GM19467 (cell line): ENCODE results near the gene PATZ1.
"Not testable (repeated sequence)": the region's sequence is repeated elsewhere in the genome, so short reads cannot be mapped to it uniquely, and the experiment has no call there.

Experiments used
- ATAC-seq: cut with Tn5 transposase; IDR thresholded peaks from one replicate; pipeline ENCODE4 v1.9.1; 2021; ENCODE audit warnings: mild to moderate bottlenecking, moderate library complexity; ENCODE audit not compliant: unreplicated experiment

Gene PATZ1

GRCh38 chr22:31321421-31321820, 24.7 kb downstream of the PATZ1 start:
- no peak for ATAC-seq

- not testable (repeated sequence) for ATAC-seq
Measured at GRCh38 chr22:31314220-31314619, 31.9 kb downstream of the PATZ1 start.

- no peak for ATAC-seq
Measured at GRCh38 chr22:31313366-31314147, 32.6 kb downstream of the PATZ1 start.

DNA sequence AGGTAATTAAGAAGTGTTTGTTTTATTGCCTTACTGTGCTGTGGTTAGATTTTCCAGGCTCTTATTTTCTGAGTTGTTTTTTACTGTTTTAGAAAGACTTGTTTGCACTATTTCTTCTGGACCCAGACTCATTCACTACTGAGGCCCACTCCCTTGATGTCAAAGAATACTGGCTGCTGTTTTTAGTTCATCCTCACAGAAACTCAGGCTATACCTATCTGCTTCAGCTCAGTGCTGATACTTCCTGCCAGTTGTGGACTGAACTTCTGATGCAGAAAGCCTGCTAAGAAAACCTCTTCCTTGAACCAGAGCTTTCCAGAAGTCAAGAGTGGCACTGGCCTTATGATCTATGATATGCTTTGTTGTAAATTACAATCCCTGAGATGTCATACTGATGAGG, 38.0 kb downstream of the PATZ1 start:
- ATAC-seq: no peak

GRCh38 chr22:31305194-31305593, 41.0 kb downstream of the PATZ1 start:
- ATAC-seq: no peak

GRCh38 chr22:31302537-31302936, 43.6 kb downstream of the PATZ1 start:
- ATAC-seq: no peak

DNA sequence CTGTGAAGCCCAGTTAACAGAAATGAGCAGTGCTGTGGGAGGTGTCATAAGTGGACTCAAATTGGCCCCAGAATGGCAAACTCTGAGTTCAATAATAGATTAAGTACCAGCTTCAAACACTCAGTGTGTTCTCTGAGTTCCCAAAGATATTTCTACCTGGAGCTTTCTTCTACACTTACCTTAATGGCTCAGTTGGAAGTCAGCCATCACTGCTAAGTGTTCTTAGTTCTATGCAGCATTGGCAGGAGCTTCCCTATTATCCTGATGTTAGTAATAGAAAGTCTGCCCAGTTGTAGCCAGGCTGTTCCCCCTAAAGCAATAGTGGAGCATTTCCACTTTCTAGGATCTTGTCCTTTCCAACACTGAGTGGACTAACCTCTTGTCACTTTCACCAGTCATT, 44.1 kb downstream of the PATZ1 start:
- ATAC-seq: no peak

DNA sequence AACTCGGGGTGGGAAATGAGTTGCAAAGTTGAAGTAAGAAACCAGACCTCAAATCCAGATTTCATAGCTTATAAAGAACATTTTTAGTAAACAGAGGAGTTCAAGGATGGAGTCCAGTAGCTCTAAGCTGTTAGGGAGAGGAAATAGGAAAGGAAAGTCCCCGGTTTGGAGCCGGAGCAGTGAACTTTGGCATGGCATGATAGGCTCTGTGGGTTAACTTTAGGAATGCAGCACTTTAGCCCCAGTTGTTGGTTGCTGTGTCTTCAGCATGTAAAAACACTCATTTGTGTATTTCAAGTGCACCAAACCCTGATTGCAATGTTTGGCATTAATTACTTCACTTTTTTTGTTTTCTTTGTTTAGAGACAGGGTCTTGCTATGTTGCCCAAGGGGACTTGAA, 45.2 kb downstream of the PATZ1 start:
- no peak for ATAC-seq

DNA sequence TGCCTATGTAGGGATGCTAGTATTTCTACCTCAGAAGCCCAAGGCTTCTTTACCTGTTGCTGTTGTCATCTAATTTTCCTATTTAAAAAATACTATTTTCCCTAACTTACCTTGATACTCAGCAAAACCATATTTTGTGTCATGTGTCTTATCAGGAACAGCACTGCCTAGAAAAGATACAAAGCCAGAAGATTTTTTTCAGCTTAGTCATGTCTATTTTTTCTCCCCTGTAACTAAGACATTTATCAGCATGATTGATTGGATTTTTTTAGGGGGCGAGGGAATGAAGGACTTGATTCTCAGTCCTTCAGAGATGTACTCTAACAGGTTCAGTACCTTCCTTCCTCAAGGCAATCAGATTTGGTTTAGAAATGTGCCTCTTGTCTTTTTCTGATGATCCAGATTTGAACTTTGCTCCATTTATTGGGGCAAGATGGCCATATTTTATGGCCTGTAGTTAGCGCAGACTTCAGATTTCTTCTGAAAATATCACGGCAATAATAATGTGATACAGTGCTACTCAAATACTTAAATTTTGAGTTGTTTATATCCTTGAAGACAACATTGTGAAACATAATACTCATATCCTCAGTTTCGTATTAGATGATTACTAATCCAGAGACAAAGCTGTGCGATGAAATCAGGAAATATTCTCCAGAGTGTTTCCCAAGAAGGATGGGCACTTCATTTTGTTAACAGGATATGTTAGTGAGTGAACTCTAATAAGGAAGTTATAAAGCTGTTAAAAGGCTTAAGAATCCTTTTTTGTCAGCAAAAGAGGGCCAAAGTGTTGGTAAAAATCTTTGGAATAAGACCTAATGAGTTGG, 50.1 kb downstream of the PATZ1 start:
- no peak for ATAC-seq

- no peak for ATAC-seq
Measured at GRCh38 chr22:31295360-31295759, 50.8 kb downstream of the PATZ1 start.

- ATAC-seq: no peak
Measured at GRCh38 chr22:31292236-31292989, 53.7 kb downstream of the PATZ1 start, which contains the start of gene PIK3IP1. PIK3IP1 (minus strand) TSS chr22:31292488; CDS start chr22:31292344, 144 bp downstream.

DNA sequence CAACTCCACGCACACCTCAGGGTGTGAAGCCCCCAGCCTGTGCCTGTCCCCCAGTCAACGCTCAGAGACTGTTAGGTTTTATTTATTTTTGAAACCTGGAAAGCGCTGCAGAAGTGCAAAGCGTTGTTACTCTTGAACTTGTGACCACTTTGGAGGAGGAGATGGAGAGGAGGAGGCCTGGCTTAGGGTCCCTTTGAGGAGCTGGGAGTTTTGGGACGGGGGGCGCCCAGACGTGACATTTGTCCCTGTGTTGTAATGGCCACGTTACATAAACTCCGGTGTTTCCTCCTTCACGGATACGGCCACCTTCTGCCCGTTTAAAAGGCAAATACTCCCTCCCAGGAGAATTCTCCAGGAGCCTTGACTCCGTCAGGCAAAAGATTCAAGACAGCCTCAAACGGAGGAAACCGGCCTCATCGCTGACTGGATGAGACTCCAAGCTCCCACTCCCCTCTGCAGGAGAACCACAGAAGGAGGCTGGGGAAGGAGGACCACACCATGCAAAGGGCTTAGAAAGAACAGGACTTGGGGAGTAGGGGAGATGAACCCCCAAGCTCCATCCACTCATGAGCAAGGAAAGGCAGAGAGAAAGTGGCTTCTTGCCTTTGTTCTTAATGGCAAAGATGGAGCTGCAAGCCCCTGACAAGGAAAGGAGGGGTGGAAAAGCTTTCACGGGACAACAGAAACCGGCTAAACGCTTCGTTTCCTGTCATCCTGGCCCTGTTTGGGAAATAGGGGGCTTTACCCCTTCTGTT, 54.5 kb downstream of the PATZ1 start:
- ATAC-seq: no peak

DNA sequence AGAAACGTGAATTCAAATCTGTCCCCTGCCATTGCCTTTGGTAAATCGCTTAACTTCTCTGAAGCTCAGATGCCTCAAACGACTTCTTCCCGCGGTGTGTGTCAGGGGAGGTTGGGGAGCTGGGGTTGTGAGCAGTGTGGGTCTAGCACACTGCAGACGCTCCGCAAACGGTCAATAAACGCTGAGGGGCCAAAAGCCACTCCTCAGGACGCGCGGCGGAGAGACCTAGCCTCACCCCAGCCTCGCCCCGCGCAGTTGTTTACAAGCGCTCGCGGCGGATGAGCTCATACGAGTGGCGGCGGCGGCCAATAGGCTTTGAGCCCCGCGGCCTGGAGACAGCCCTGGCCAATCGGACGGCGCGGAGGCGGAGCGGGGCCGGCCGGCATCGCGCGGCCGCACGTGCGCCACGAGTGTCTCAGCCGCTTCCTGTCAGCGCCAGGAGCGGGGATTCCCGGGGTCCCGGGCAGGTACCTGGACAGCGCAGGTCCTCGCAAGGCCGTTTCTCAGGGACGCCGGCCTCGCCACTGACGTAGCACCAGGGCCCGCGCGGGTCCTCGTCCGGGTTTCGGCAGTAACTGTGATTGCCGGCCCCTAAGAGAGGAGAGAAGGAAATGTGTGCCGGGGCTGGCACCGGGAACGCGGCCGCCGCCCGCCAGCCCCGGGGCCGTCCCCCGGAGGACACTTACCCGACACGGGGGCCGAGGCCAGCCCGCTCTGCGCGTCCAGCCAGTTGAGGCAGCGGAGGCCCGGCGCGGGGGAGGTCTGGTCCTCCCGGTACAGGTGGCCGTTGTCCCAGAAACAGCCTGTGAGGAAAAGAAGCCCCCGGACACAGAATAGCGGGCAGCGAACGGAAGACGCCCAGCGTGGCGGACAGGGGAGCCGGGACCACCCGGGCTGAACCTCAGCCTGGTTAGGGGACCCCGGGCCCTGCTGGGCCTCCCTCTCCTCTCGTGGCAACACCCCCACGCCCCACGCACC, 55.4 kb downstream of the PATZ1 start:
- ATAC-seq: peak; percentile 91

GRCh38 chr22:31289344-31289743, 56.8 kb downstream of the PATZ1 start:
- ATAC-seq: no peak

DNA sequence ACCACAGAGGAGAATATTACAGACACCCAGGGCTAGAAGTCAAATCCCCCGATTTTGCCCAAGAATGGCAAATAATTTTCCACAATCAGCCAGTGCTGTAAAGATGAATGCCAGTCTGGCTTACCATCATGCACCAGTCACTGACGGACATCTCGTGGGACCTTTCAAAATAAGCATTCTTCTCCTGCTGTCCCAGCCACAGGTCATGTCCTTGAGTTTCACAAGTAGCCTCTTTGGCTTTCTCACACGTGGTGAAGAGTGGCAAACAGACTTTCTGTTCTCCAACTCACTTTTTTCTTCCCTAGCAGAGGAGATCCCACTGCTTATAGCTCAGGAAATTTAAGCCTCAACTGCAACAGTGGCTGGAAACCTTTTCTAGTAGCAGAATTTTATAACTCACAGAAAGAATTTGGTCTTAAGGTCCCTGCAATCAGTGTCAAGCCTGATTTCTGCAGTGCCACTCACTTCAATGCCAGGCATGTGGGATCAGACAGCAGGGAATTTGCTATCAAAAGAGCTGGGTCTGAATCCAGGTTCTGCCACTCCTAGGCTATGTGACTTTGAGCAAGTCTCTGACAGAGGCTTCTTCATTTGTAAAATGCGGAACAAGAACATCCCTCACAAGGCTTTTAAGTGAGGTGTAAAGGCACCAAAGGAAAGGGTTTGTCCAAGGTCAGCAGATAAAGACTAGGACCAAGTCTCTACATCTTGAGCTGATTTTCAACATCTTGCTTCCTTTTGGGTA, 57.5 kb downstream of the PATZ1 start:
- ATAC-seq: no peak

GRCh38 chr22:31287818-31288495, 58.2 kb downstream of the PATZ1 start:
- no peak for ATAC-seq

- no peak for ATAC-seq
Measured at GRCh38 chr22:31286360-31287255, 59.5 kb downstream of the PATZ1 start.
